Retinal pigment epithelial cell (primary cell): ENCODE measurements around the gene TACC3.

ENCODE experiments used
- DNase-seq: peaks from one replicate; pipeline ENCODE4 v3.0.0-alpha.2; 2010; ENCODE audit warnings: low read depth
- H3K4me3 ChIP-seq: 2 replicates; pipeline ENCODE4 v1.5.1; 2011; ENCODE audit warnings: mild to moderate bottlenecking, low read length, control low read depth, moderate library complexity
- TF ChIP-seq, protein P1 (sequence below): conservative IDR thresholded peaks from 2 replicates; pipeline ENCODE4 v1.5.1; 2011; ENCODE audit warnings: low read depth, low read length, control low read depth, inconsistent platforms

TACC3 gene

DNA sequence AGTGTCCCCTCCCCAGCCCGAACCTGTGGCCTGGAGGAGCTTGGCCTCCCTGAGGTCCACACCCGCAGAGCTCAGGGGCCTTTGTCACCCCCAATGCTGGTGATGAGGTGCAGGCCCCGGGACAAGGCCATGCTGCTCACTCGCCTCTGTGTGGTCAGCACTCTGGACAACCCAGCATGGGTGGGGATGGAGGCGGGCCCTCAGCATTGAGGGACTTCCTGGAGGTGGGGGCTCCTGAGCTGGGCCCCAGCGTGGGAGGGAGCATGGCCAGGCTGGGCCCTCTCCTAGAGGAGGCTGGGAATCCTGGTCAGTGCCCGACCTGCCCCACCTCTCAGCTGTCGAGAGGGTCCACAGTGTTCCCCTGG is 30.6 kb downstream of the TACC3 start:
- DNase-seq = no peak
- TF ChIP-seq, protein P1, sequence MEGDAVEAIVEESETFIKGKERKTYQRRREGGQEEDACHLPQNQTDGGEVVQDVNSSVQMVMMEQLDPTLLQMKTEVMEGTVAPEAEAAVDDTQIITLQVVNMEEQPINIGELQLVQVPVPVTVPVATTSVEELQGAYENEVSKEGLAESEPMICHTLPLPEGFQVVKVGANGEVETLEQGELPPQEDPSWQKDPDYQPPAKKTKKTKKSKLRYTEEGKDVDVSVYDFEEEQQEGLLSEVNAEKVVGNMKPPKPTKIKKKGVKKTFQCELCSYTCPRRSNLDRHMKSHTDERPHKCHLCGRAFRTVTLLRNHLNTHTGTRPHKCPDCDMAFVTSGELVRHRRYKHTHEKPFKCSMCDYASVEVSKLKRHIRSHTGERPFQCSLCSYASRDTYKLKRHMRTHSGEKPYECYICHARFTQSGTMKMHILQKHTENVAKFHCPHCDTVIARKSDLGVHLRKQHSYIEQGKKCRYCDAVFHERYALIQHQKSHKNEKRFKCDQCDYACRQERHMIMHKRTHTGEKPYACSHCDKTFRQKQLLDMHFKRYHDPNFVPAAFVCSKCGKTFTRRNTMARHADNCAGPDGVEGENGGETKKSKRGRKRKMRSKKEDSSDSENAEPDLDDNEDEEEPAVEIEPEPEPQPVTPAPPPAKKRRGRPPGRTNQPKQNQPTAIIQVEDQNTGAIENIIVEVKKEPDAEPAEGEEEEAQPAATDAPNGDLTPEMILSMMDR = no peak
- no peak overlapping the region for H3K4me3 ChIP-seq

GRCh38 chr4:1752284-1753041 is 31.1 kb downstream of the TACC3 start:
- no peak overlapping the region for H3K4me3 ChIP-seq
- no peak for DNase-seq
- TF ChIP-seq, protein P1 = no peak

DNA sequence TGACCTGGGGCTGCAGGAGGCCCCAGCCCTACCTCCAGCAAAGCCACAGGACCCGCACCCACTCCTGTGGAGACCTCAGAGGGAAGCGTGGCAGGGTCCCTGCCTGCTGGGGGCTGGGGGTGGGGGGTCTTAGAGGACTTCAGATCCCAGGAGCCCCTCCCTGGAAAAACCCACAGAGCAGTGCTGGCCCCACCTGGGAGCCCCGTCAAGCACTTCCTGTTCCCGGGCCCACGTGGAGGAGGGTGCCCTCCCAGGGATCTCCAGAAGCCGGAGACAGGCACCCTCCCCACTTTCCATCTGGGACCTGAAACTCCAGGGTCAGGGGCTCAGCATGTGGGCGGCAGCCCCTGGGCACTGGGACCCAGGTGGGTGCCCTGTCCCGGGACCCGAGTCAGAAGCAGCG is 32.0 kb downstream of the TACC3 start:
- no peak for DNase-seq
- TF ChIP-seq, protein P1 = no peak
- no peak overlapping the region for H3K4me3 ChIP-seq

DNA sequence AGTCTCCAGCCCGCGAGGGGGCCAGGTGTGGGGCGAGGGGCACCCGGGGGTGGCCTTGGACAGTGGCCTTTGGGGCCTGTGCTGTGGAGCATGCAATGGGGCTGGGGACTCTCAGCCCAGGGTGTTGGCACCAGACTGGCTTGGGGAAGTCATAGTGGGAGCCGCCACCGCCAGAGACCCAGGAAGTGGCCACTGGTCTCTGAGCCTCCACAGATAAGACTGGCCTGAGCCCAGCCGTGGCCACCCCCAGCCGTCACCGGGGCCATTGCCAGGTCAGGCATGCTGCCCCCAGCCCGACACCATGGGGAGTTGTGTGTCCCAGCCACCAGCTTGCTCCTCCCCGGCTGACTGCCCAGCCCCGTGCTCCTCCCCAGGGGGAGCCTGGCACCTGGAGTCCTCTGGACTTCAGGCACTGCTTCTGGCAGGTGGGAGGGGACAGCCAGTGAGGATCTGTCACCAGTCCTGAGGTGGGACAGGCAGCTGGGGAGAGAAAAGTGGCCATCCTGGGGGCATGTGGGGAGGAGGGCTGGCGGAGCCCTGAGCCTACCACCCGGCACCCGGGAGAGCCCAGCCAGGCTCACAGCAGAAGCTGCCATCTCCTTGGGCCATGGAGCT is 32.5 kb downstream of the TACC3 start:
- H3K4me3 ChIP-seq = no peak overlapping the region
- TF ChIP-seq, protein P1 = no peak
- DNase-seq = no peak

DNA sequence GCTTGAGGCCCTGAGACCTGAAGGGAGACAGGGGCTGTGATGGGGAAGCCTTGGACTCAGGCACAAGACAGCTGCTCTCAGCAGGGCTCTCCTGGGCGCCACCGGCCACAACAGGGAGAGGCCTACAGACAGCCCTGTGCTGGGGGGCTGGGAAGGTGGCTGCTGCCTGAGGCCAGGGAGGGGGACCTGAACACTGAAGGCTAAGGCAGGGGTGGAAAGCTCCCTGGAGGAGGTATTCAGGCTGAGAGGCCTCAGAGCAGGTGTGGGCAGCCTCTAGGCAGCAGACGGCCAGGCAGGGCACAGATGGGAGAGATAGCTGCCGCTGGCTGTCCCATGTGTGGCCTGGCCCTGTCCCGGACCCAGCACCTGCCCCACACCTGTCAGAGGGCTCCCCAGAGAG is 33.0 kb downstream of the TACC3 start:
- TF ChIP-seq, protein P1 = no peak
- DNase-seq = no peak
- no peak overlapping the region for H3K4me3 ChIP-seq

- no peak for DNase-seq
- no peak overlapping the region for H3K4me3 ChIP-seq
- TF ChIP-seq, protein P1 = no peak
These were observed 34.0 kb downstream of the TACC3 start for GRCh38 chr4:1755297-1755696.

DNA sequence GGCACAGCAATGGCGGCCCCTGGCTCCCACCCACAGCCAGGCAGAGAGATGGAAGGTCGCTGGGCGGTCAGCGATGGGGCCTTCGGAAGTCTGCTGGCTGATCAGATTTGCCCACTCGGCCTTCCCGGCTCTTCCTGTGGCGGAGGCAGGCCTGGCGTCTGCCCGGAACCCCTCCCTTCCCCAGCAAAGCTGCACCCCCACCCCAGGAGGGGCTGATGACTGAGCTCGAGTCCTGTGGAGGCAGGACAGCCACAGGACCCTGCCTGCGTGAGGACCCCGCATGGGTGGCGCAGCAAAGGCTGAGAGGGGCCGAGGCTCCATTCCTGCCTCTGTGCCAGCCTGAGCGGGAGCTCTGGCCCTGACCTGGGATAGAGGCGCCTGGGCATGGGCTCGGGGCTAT is 34.8 kb downstream of the TACC3 start:
- DNase-seq = no peak
- TF ChIP-seq, protein P1 = no peak
- no peak overlapping the region for H3K4me3 ChIP-seq
